Endothelial cell of umbilical vein (primary cell): ENCODE measurements around the gene KHNYN.

ENCODE experiments used
- EZH2 ChIP-seq: IDR thresholded peaks from 2 replicates; pipeline ENCODE4 v1.6.1; 2012; ENCODE audit warnings: borderline replicate concordance, low read depth, mild to moderate bottlenecking, moderate library complexity, low read length, inconsistent platforms; ENCODE audit not compliant: severe bottlenecking
- FOS ChIP-seq: IDR thresholded peaks from 2 replicates; pipeline ENCODE4 v1.6.1; 2011; ENCODE audit warnings: mild to moderate bottlenecking, low read length, moderate library complexity, borderline replicate concordance; ENCODE audit not compliant: insufficient read depth
- POLR2A ChIP-seq: IDR thresholded peaks from 2 replicates; pipeline ENCODE4 v1.6.1; 2012; ENCODE audit warnings: low read depth, mild to moderate bottlenecking, control low read depth, low read length
- POLR2AphosphoS5 ChIP-seq: IDR thresholded peaks from 2 replicates; pipeline ENCODE4 v1.6.1; 2012; ENCODE audit warnings: low read depth, mild to moderate bottlenecking, control low read depth, low read length, moderate library complexity; ENCODE audit not compliant: insufficient read depth
- TF ChIP-seq, protein P1 (sequence below), 2 donors: IDR thresholded peaks; 1 replicate in 1 of 2; 2 replicates in 1 of 2; pipeline ENCODE4 v1.5.1; 2011; ENCODE audit warnings: low read length in 2 of 2, mild to moderate bottlenecking in 2 of 2, moderate library complexity in 2 of 2, control low read depth in 1 of 2, inconsistent platforms in 1 of 2, low read depth in 1 of 2; ENCODE audit not compliant: insufficient read depth in 1 of 2; ENCODE audit errors: extremely low read depth in 1 of 2
- TF ChIP-seq, protein P2 (sequence below): IDR thresholded peaks from 2 replicates; pipeline ENCODE4 v1.6.1; 2011; ENCODE audit not compliant: insufficient read depth, insufficient read length

DNA sequence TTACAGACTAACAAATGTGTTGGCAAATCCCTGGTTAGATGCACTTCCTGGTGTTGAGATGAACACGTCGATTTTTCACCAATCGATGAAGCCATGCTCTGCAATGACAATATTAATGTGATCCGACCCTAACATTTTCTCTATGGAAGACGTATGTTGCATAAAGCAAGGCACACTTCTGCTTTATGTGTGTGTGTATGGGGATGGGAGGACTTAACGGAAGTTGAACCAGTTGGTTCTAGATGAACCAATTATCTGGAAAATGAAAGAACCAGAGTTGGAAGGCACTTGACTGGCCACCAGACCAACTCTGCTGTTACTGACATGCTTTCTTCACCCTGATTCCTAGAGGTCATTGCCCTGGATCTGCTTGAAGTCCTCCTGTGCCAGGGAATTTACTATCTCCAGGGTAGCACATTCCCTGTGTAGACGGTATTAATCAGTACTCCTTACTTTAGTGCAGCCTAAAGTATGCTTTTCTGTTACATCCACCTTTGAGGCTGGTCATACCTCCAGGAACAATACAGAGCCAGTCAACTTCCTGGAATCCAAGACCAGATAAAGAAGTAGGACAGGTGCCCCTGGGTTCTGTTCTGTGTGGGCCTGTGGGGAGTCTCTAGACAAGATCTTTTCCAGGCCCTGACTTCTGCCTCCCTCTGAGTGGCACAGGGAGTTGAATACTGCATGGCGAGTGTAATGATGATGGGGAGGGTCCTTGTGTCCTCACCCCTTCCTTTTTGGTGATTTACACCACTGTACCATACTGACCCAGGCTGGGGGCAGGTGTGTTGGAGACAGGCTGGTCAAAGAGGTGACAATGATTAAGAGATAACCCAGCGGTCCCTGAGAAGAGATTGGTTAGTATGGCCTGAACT is 8.7 kb downstream of the KHNYN start:
- TF ChIP-seq, protein P1, sequence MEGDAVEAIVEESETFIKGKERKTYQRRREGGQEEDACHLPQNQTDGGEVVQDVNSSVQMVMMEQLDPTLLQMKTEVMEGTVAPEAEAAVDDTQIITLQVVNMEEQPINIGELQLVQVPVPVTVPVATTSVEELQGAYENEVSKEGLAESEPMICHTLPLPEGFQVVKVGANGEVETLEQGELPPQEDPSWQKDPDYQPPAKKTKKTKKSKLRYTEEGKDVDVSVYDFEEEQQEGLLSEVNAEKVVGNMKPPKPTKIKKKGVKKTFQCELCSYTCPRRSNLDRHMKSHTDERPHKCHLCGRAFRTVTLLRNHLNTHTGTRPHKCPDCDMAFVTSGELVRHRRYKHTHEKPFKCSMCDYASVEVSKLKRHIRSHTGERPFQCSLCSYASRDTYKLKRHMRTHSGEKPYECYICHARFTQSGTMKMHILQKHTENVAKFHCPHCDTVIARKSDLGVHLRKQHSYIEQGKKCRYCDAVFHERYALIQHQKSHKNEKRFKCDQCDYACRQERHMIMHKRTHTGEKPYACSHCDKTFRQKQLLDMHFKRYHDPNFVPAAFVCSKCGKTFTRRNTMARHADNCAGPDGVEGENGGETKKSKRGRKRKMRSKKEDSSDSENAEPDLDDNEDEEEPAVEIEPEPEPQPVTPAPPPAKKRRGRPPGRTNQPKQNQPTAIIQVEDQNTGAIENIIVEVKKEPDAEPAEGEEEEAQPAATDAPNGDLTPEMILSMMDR (IDR thresholded peaks at IDR 0.05; ENCODE audit: extremely low read depth in 1 of 2, insufficient read depth in 1 of 2, low read depth in 1 of 2, low read length in 2 of 2): no peak
- no peak for TF ChIP-seq POLR2A
- no peak for TF ChIP-seq POLR2AphosphoS5
- no peak for TF ChIP-seq EZH2
- TF ChIP-seq, protein P2, sequence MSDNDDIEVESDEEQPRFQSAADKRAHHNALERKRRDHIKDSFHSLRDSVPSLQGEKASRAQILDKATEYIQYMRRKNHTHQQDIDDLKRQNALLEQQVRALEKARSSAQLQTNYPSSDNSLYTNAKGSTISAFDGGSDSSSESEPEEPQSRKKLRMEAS: no peak
- TF ChIP-seq FOS: no peak
